GM21528 (cell line): ENCODE data around the gene PLCB2.

Experiments
- ATAC-seq: cut with Tn5 transposase; IDR thresholded peaks from one replicate; pipeline ENCODE4 v1.9.1; 2021; ENCODE audit warnings: mild to moderate bottlenecking, moderate library complexity; ENCODE audit not compliant: unreplicated experiment, low FRiP score

Gene PLCB2

DNA sequence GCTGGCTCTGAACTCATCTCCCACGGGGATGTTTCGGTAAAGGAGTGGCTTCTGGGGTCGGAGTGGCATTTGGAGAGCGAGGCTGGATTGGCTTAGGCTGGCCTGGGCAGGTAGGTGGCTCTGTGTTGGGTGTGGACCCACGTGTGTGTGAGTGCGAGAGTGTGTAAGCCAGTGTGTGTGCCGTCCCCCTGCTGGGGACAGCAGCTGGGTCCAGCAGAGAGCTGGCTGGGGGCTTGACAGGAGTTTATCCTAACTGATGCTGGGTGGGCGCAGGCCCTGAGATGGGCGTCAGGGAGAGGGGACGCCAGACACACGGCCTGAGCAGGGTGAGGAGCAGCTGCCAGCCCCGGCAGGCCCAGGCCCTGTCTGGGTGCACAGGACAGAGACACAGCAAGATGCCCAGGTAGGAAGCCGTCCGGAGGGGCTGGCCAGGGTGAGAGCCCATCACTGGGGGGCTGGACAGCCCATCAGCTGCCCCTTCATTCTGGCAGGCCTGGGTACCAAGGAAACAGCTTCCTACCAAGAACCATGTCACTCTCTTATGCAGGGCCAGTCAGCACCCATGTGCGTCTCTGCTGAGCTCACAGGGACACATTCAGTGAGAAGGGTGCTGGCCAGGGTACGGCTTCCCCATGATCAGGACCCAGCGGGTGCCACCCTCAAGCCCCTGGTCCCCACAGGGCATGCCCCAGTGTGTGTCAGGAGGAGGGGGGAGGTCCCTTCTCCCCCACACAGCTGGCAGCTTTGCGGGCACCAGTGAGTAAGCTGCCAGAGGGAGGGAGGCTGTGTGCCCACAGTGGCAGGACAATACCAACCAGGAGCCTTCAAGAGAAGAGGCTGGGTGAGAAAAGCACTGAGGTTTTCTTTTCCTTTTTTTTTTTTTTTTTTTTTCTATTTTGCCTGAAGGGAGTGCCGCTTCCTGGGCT lies 67.8 kb downstream of the PLCB2 start:
- no peak for ATAC-seq

DNA sequence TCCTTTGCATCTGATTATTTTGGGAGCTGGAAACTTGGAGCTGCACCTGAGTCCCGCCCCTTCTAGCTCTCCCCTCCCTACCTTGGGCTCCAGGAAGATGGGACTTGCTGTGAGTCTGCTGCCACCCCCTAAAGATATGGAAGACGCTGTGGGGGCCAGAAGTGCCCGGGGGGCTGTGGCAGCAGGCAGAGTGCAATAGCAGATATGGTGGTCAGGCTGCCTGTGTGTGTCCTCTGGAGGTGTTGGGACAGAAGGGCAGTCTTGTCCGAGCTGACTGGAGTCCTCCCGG lies 68.4 kb downstream of the PLCB2 start:
- ATAC-seq = no peak

DNA sequence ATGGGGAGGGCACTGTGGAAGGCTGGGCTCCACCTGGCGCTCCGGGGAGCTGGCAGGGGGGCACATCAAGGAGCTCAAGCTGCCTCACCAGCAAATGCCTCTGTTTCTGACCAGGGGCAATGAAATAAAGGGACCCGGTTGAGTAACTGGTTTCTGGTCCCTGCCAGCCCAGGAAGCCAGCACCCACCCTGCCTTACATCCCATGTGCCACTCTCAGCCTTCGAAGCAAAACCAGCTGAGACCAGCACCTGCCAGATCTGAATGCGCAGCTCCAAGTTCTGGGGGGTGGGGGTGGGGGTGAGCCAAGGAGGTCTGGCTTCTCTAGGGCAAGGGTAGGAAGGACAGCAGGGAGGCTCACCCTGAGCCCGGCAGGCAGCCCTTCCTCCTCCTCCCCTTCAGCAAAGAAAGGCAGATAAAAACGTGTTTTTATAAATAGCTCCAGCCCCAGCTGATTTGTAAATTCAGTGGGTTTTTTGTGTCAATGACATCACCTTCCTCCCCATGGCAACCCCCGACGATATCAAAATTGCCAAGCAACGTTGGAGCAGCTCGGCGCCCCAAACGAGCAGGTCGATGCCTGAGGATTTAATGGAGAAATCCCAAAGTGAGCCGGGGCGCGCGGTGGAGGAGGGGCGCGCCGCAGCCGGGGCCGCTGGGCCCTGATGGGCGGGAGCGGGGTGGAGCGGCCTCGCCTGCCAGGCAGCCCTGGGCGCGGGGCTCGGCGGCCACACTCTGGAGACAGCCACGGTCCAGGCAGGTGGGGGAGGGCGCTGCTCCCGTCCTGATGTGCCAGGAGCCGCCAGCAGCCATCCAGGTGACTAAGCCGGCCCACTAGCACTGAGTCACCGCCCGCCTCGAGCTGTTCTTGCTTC lies 69.0 kb downstream of the PLCB2 start, which contains the start of gene PAK6:
Gene PAK6, plus strand, starts transcription at position 532 of the 872 bp plus-strand sequence. CDS start 25,723 bp downstream, outside the sequence.
- ATAC-seq = no peak
